Smooth muscle cell (in vitro differentiated cells): ENCODE results near the gene USP30. TPM values are rescaled to one million over a fixed set of nuclear protein-coding genes. Genes with fewer than 3 reads are reported as not detected.

ENCODE experiments used
- DNase-seq: peaks from one replicate; lab custom pipeline; 2025; ENCODE audit not compliant: unreplicated experiment; lab: John Stamatoyannopoulos, UW
- H2AFZ ChIP-seq: fragments of 200-600 bp; sonication (generic); 2 replicates; pipeline ENCODE4 v1.6.0; 2016; ENCODE audit warnings: antibody characterized with exemption, low read depth, mild to moderate bottlenecking
- H3F3A ChIP-seq: fragments of 200-600 bp; sonication (generic); 2 replicates; pipeline ENCODE4 v1.6.0; 2017; ENCODE audit warnings: antibody characterized with exemption, low read depth
- H3K27ac ChIP-seq: fragments of 200-600 bp; sonication (generic); 2 replicates; pipeline ENCODE4 v1.5.1; 2016; ENCODE audit warnings: low read depth, mild to moderate bottlenecking
- H3K27me3 ChIP-seq: fragments of 200-600 bp; sonication (generic); 2 replicates; pipeline ENCODE4 v1.6.1; 2016; ENCODE audit warnings: low read depth, mild to moderate bottlenecking
- H3K36me3 ChIP-seq: fragments of 200-600 bp; sonication (generic); 2 replicates; pipeline ENCODE4 v1.5.1; 2016; ENCODE audit warnings: low read depth
- H3K4me1 ChIP-seq: fragments of 200-600 bp; sonication (generic); 2 replicates; pipeline ENCODE4 v1.5.1; 2016; ENCODE audit warnings: low read depth
- H3K4me2 ChIP-seq: fragments of 200-600 bp; sonication (generic); 2 replicates; pipeline ENCODE4 v1.6.0; 2016; ENCODE audit warnings: mild to moderate bottlenecking
- H3K4me3 ChIP-seq: fragments of 200-600 bp; sonication (generic); 2 replicates; pipeline ENCODE4 v1.5.1; 2016; ENCODE audit warnings: mild to moderate bottlenecking
- H3K79me2 ChIP-seq: fragments of 200-600 bp; sonication (generic); 2 replicates; pipeline ENCODE4 v1.6.0; 2016; ENCODE audit warnings: low read depth, mild to moderate bottlenecking
- H3K9ac ChIP-seq: fragments of 200-600 bp; sonication (generic); 2 replicates; pipeline ENCODE4 v1.6.0; 2016; ENCODE audit warnings: low read depth
- H3K9me3 ChIP-seq: fragments of 200-600 bp; sonication (generic); replicated peaks from 2 replicates; pipeline ENCODE4 v1.5.1; 2016; ENCODE audit warnings: low read depth
- H4K20me1 ChIP-seq: fragments of 200-600 bp; sonication (generic); 2 replicates; pipeline ENCODE4 v1.6.0; 2016; ENCODE audit warnings: low read depth
- WGBS: methylation state at CpG from one replicate; pipeline ENCODE4 v1.1.7; 2016; ENCODE audit warnings: low lambda C conversion rate; 5-methylcytosine and 5-hydroxymethylcytosine counted together
- polyA plus RNA-seq: library from polyadenylated mRNA; unstranded; fragments of >200 nt; fragmentation: Nextera tagmentation; extraction: Ambion mirVana; gene quantifications from 2 replicates; pipeline ENCODE4 v1.2.1, GENCODE V29; 2016
- total RNA-seq: library from RNA; depleted of rRNA; stranded (reverse); fragments of >200 nt; gene quantifications from 2 replicates; pipeline ENCODE4 v1.2.3, GENCODE V29; 2014
- TF ChIP-seq, protein P1 (sequence below): fragments of 200-600 bp; sonication (generic); IDR thresholded peaks from 2 replicates; pipeline ENCODE4 v1.5.1; 2017; ENCODE audit warnings: borderline replicate concordance, mild to moderate bottlenecking, antibody characterized with exemption; ENCODE audit not compliant: insufficient read depth, poor library complexity, severe bottlenecking

Gene USP30
- total and polyA plus RNA-seq, 2 experiments from 2014 or later: 10.3 to 19.9 TPM

DNA sequence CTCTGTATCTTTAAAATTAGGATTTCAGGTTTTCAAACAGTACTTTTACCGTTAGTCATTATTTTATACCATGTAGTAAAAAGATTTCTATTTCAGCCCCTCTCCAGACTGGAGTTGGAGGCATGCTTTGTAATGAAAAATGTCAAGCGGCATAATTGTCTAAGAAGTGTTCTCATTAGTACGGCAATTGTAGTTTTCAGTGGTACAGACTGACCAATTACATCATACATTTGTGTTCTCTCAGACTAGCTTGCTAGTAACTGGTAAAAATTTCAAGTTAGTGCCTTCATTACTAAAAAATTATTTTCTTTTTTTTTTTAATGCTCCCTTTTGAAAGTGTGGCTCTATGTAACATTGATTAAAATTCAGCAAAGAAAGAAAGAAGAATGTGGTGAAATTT is 4.5 kb downstream of the USP30 start:
- Histone ChIP-seq H3F3A (no peaks in the 10 kb centered on the region), H3K4me2 (no peak overlapping the region), H3K4me1 (peaks cover 6% of the 10 kb centered on the region), H3K9me3 (no peaks in the 10 kb centered on the region), H4K20me1 (no peaks in the 10 kb centered on the region), H2AFZ (no peak overlapping the region), H3K36me3 (peaks cover 3% of the 10 kb centered on the region), H3K4me3 (no peak overlapping the region), H3K9ac (no peak overlapping the region), H3K79me2 (peaks cover 9% of the 10 kb centered on the region), H3K27me3 (no peaks in the 10 kb centered on the region), H3K27ac (no peak overlapping the region)
- no peak for DNase-seq
- WGBS: 94% methylated on average over 3 of the region's 3 CpGs
- TF ChIP-seq, protein P1, sequence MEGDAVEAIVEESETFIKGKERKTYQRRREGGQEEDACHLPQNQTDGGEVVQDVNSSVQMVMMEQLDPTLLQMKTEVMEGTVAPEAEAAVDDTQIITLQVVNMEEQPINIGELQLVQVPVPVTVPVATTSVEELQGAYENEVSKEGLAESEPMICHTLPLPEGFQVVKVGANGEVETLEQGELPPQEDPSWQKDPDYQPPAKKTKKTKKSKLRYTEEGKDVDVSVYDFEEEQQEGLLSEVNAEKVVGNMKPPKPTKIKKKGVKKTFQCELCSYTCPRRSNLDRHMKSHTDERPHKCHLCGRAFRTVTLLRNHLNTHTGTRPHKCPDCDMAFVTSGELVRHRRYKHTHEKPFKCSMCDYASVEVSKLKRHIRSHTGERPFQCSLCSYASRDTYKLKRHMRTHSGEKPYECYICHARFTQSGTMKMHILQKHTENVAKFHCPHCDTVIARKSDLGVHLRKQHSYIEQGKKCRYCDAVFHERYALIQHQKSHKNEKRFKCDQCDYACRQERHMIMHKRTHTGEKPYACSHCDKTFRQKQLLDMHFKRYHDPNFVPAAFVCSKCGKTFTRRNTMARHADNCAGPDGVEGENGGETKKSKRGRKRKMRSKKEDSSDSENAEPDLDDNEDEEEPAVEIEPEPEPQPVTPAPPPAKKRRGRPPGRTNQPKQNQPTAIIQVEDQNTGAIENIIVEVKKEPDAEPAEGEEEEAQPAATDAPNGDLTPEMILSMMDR: no peak

DNA sequence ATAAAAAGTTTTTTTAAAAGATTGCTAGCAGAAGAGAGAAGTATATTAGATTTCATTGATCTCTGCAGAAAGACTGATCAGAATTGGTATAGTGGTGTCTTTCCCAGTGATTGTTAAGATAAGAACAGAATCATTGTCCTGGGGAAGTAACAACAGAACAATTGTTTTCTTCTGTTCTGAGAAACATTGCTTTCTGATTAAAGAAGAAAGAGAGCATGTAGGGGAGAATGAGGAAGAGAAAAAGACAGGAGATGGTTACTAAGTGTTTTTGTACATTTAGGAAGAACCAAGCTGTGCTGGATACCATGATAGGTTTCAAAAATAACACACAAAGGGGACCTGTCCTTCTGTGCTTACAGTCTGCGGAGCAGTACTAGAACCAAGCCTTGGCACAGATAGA is 5.0 kb downstream of the USP30 start:
- no peaks in the 10 kb centered on the region for H3K9me3 ChIP-seq
- no peaks in the 10 kb centered on the region for H3F3A ChIP-seq
- peaks cover 3% of the 10 kb centered on the region for H3K36me3 ChIP-seq
- H3K9ac ChIP-seq: no peak overlapping the region
- H3K4me1 ChIP-seq: peaks cover 6% of the 10 kb centered on the region
- no peaks in the 10 kb centered on the region for H3K27me3 ChIP-seq
- H3K4me2 ChIP-seq: no peak overlapping the region
- peaks cover 9% of the 10 kb centered on the region for H3K79me2 ChIP-seq
- DNase-seq: no peak
- no peak overlapping the region for H3K4me3 ChIP-seq
- H2AFZ ChIP-seq: no peak overlapping the region
- 100% methylated on average over 1 of the region's 1 CpG for WGBS
- H3K27ac ChIP-seq: no peak overlapping the region
- TF ChIP-seq, protein P1: no peak
- H4K20me1 ChIP-seq: no peaks in the 10 kb centered on the region

DNA sequence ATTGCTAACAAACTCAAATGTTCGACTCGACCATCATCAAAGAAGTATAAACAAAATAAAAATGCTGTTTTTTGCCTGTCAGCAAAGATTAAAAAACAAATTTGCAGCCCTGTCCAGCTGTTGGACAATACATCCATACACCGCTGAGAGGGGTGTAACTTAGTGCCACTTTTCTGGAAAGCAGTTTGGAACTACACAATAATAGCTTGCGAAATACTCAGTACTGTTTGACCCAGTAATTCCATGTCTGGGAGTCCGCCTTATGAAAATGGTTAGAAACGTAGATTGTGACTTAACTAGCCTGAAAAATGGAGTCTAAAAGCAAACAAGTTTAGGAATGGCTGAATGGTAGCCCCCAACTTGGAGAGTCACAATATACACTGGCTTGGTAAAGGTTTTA is 6.4 kb downstream of the USP30 start:
- Histone ChIP-seq H3K4me1 (no peaks in the 10 kb centered on the region), H3K9me3 (no peaks in the 10 kb centered on the region), H3K9ac (no peak overlapping the region), H3K27me3 (no peaks in the 10 kb centered on the region), H3K4me2 (no peak overlapping the region), H3K27ac (no peak overlapping the region), H3K4me3 (no peak overlapping the region), H4K20me1 (no peaks in the 10 kb centered on the region), H3F3A (no peaks in the 10 kb centered on the region), H3K79me2 (peaks cover 9% of the 10 kb centered on the region), H3K36me3 (peaks cover 3% of the 10 kb centered on the region), H2AFZ (no peak overlapping the region)
- TF ChIP-seq, protein P1: no peak
- no peak for DNase-seq
- WGBS: 95% methylated on average over 6 of the region's 6 CpGs

GRCh38 chr12:109064143-109064542 is 11.8 kb downstream of the USP30 start:
- peaks cover 15% of the 10 kb centered on the region for H3K36me3 ChIP-seq
- no peak overlapping the region for H2AFZ ChIP-seq
- H3K9me3 ChIP-seq: no peaks in the 10 kb centered on the region
- no peak overlapping the region for H3K9ac ChIP-seq
- no peaks in the 10 kb centered on the region for H3K27me3 ChIP-seq
- H3K79me2 ChIP-seq: no peaks in the 10 kb centered on the region
- no peak overlapping the region for H3K4me3 ChIP-seq
- H3K27ac ChIP-seq: no peak overlapping the region
- WGBS: 99% methylated on average over 3 of the region's 3 CpGs
- no peak for DNase-seq
- H3K4me1 ChIP-seq: no peaks in the 10 kb centered on the region
- no peak overlapping the region for H3K4me2 ChIP-seq
- H4K20me1 ChIP-seq: no peaks in the 10 kb centered on the region
- H3F3A ChIP-seq: no peaks in the 10 kb centered on the region
- TF ChIP-seq, protein P1: no peak
